NCI-H2029 (cell line): ENCODE data around the gene ACY1.

Experiments
- DNase-seq: peaks from one replicate; lab custom pipeline; 2025; lab: John Stamatoyannopoulos, UW

ACY1 gene

DNA sequence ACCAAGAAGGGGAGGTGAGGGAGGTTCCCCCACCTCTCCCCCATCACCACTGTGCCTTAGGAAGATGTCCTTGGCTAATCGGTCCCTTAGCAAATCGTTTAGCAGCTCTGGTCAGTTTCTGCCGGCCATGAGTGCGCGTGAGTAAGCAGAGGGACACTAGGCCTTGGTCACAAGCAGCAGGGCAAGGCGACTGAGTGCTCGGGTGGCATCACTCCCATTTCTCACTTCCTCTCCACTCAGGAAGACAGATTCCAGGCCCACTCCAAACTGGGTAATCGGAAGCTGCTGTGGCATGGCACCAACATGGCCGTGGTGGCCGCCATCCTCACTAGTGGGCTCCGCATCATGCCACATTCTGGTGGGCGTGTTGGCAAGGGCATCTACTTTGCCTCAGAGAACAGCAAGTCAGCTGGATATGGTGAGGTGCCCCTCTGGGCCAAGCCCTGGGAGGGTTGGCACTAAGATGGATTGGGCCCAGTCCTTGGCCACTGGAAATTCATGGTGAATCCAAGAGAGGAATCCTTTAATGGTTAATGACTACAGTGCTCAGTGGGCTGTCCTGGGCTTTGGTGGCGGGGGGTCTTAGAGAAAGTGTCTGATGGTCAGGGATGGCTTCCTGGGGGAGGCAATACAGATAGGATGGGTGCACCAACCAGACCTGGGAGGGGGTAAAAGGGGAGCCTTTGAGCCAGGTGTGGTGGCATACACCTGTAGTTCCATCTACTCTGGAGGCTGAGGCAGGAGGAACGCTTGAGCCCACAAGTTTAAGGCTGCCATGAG lies 37.2 kb upstream of the ACY1 start:
- DNase-seq: no peak

DNA sequence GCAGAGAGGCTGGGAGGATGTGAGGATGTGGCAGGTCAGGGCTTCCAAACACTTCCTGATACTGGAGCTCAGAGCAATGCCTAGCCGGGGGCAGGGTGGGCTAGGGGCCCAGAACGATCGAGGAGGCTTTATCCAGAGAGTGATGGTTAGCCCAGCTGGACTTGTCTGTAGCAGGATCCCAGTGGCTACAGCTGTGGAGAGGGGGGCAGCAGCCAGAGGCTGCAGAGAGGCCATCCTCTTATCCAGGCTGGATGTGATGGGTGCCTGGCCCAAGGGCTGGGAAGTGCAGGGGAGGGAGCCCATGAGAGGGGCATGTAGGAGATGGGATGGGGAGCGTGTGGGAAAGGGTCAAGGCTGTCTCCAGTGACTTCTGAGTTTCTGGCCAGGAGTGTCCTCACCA lies 36.5 kb upstream of the ACY1 start:
- no peak for DNase-seq

DNA sequence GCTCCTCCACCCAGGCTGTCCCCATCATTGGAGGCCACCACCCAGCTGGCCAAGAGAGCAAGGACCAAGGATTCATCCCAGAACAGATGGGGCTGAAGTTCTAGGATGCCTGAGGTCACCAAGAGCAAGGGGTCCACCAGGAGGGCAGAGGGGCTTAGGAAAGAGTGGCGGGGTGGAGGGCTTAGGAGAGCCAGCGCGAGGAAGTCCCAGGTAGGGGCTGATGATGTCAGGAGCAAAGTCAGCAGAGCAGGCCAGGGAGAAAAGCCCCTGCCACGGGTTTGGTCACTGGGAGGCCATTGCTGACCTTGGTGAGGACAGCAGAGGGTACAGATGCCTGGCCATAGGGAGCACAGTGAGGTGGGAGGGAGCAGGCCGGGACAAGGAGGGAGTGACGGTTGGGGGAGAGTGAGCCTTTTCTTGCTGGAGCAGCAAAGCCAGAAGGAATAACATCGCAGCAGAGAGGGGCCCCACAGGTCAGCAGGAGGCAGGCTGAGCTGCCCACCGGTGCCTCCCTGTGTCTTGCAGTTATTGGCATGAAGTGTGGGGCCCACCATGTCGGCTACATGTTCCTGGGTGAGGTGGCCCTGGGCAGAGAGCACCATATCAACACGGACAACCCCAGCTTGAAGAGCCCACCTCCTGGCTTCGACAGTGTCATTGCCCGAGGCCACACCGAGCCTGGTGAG lies 36.0 kb upstream of the ACY1 start:
- DNase-seq: no peak

DNA sequence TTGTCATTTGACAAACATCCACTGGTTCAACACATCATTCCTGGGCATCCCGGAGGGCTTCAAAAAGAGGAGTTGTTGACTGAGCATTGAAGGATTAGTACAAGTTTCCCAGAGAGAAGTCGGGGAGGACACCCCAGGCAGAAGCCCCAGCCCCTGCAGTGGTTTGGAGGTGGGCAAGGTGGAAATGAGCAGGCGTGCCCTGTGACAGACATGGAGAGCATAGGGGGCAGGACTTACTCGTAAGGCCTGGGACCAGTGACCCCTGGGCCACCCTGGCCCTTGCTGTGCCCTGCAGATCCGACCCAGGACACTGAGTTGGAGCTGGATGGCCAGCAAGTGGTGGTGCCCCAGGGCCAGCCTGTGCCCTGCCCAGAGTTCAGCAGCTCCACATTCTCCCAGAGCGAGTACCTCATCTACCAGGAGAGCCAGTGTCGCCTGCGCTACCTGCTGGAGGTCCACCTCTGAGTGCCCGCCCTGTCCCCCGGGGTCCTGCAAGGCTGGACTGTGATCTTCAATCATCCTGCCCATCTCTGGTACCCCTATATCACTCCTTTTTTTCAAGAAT lies 35.2 kb upstream of the ACY1 start:
- no peak for DNase-seq

DNA sequence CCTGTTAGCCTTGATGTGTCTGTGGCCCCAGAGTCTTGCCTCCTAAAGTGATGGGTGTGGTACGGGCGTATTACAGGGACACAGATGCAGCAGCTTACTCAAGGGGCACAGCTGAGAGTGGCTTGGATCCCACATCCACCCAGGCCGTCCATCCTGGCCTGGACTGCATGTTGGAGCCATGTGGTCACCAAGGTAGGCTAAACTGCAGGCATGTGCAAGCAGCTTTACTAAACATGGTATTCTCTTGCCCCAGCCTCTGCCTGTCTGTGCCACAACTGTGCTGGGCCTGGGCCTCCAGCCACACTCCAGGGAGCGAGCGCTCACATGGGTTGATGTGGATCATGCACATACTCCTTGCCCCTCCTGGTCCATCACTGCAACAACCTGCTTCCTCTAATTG lies 34.2 kb upstream of the ACY1 start:
- DNase-seq: no peak

DNA sequence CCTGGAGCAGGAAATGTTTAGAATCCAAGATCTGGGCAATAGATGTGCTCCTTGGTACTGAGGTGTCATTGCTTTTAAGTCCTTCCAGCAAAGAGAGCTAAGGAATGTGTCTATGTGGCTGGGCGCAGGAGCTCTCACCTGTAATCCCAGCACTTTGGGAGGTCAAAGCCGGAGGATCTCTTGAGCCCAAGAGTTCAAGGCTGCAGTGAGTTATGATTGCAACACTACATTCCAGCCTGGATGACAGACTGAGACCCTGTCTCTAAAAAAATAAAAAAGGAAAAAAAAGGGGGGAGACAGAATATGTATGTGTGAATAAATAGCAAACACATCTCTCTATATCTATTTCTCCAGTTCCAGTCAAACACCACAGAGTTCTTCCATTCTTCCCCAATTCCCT lies 32.4 kb upstream of the ACY1 start:
- no peak for DNase-seq

DNA sequence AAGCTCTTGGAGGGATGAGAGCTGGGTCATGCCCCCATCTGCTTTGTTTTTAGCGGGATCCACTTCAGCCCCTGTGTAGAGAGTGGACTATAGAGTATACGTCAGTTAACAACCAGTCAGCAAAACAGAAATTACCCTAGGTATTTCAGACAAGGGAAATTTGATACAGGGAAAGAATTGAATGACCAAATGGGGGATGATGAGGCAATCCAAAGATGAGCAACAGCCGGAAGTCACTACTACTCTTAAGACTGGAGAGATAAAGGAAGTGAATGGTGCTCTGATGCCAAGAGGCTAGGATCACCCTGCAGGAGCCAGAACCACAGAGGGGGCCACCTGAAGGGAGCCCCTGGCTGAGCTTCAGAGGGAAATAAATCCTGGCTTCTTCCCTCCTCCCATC lies 29.9 kb upstream of the ACY1 start:
- peak; percentile 57 for DNase-seq

DNA sequence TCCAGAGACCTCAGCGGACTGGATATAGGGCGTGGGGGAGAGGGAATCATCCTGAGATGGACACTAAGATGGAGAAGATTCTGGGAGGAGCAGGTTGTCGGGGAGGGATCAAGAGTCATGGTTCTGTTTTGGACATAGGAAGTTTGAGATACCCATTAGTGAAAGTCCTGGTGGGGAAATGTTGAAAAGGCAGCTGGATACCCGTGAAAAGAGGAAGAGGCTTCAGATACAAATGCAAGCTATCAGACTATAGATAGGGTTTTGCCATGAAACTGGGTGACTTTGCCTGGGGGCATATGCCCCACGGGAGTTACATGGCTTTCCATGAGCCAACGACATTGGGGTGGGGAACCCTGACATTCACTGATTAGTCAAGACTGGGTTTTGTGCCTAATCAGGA lies 29.2 kb upstream of the ACY1 start:
- no peak for DNase-seq

DNA sequence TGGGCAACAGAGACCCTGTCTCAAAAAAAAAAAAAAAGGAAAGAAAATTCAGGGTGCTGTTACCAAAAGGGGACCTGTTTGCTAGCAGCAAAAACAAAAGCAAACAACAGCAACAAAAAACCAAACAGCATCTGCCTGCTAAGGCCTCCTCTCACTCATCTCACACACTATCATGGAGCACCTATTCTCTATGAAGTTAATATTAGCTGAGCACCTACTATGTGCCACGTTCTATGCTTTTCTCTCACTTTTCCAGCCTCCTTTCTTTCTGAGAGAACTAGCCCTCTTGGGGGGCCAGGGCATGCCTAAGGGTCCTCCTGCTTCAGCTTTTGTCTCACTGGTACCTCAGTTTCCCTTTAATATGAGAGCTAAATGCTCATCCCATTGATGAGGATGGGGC lies 28.6 kb upstream of the ACY1 start:
- no peak for DNase-seq

DNA sequence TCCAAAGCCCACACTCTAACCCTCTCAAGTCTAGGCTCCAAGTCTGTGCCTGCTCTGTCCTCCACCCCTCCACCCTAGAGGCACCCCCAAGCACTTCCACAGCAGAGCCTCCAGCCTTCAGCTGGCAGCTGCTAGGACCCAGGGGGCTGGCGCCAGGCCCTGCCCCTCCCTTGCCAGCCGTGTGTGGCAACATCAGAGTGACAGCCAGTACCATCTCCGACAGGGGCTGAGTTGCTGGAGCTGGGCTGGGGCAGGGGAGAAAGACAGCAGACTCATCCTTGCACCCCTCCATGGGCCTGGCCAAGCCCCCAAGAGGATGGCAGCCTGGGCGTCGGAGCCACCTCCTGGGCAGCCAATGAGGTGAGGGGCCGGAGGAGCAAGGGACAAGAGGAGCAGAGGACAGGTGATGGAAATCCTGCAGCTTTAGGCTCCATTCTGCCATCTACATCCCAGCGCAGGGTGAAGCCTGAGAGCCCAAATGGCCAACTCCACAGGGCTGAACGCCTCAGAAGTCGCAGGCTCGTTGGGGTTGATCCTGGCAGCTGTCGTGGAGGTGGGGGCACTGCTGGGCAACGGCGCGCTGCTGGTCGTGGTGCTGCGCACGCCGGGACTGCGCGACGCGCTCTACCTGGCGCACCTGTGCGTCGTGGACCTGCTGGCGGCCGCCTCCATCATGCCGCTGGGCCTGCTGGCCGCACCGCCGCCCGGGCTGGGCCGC lies 28.0 kb upstream of the ACY1 start, which contains the start of gene GPR62:
Gene GPR62, plus strand, starts transcription at position 207 of the 718 bp plus-strand sequence. Its CDS starts 272 bp downstream, at position 479.
- no peak for DNase-seq

DNA sequence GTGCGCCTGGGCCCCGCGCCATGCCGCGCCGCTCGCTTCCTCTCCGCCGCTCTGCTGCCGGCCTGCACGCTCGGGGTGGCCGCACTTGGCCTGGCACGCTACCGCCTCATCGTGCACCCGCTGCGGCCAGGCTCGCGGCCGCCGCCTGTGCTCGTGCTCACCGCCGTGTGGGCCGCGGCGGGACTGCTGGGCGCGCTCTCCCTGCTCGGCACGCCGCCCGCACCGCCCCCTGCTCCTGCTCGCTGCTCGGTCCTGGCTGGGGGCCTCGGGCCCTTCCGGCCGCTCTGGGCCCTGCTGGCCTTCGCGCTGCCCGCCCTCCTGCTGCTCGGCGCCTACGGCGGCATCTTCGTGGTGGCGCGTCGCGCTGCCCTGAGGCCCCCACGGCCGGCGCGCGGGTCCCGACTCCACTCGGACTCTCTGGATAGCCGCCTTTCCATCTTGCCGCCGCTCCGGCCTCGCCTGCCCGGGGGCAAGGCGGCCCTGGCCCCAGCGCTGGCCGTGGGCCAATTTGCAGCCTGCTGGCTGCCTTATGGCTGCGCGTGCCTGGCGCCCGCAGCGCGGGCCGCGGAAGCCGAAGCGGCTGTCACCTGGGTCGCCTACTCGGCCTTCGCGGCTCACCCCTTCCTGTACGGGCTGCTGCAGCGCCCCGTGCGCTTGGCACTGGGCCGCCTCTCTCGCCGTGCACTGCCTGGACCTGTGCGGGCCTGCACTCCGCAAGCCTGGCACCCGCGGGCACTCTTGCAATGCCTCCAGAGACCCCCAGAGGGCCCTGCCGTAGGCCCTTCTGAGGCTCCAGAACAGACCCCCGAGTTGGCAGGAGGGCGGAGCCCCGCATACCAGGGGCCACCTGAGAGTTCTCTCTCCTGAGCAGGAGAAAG lies 27.2 kb upstream of the ACY1 start:
- DNase-seq: no peak

DNA sequence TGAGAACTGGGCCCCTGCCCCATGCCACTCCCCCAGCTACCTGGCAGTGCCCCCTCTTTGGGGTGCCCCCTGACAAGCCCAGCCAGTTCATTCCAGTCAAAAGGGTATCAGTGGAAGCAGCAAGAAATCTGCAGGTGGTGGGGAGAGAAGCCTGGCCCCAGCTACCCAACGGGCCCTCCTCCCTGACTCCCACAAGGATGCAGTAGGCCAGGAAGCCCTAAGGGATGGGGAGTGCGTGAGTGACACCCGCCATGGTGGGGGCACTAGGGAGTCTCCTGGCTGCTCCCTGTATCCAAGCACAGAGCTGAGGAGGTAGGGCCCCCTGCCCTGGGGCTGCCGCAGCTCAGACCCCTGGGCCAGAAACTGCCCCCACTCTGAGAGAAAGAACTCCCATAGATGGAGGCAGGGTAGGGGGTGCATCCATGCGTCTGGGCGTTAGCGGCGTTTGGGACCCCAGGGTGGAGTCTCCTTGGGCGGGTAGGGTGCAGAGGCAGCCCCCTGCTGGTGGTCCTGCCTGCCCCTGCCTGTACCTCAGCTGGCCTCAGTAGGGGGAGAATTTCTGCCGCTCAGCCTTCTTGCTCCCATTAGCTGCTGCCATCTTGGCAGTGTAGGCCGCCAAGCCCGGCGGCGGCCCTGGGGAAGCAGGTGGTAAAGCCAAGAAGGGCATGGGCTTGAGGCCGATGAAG lies 25.7 kb upstream of the ACY1 start:
- no peak for DNase-seq

DNA sequence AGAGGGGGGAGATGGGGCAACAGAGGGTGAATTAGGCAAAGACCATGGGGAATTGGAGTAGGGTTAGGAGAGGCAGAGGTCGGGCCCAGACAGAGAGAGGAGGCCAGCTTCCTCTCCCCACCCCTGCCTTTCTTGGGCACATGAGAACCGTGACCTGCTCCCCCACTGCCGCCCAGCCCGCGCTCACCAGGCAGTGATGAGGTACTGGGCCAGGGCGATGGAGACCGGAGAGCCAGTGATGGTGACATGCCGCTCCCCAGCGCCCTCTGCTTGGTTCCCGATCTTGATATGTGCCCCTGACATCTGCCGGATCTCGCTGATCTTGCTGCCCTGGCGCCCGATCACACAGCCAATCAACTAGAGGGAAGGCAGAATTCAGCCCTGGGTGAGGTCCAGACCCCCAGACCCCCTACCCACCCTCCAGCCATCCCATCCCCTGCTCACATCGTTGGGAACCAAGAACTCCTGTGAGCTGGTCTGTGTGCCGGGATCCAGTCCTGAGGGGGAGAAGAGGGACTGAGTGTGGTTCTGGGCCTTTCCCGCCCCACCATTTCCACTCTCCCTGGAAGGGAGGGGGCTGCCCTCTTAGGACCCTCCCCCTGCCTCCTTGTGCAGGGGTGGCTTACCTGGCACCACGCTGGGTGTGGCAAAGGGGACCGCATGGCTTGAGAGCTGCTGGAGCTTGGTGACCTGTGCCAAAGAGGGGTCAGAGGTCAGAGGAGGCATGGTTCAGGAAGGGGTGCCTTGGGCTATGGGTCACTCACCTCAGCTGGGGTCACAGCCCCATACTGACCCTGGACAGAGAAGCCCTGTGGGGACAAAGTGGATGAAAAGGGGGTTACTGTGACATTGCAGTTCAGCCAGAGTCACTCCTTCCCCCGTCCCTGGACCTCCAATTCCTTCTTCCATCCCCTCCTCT lies 24.5 kb upstream of the ACY1 start:
- DNase-seq: no peak

DNA sequence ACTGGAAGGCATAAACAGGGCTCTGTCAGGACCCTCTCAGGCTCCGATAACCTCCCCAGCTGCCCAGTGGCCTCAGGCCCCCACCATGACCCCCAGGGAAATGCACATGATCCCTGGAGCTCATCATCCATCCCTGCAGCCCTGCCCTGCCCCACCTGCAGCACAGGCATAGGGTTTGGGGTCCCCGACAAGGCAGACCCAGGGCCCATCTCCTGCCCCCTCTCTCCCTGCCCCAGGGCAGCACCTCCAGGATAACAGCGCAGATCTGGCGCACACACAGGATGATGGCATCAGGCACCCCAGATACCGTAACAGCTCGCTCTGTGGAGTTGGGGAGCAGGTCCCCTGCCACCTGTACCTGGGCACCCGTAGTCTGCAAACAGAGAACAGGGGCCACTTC lies 23.7 kb upstream of the ACY1 start:
- no peak for DNase-seq

DNA sequence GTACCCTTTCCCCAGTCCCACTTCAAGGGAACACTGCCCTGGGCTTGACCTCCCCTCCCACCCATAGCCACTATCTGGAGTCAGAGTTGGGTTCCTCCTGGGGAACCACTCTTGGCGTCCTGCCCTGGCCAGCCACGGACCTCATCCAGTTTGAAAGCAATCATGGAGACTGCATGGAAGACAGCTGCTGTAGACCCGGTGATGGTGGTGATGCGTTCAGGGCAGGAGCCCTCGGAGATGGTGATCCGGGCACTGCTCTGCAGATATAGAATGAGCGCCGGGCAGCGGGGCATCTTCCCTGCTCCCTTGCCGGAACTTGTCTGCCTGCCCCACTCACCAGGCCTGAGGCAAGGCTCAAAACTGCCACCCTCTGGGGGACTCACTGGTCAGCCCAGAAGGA lies 22.9 kb upstream of the ACY1 start:
- DNase-seq: no peak

DNA sequence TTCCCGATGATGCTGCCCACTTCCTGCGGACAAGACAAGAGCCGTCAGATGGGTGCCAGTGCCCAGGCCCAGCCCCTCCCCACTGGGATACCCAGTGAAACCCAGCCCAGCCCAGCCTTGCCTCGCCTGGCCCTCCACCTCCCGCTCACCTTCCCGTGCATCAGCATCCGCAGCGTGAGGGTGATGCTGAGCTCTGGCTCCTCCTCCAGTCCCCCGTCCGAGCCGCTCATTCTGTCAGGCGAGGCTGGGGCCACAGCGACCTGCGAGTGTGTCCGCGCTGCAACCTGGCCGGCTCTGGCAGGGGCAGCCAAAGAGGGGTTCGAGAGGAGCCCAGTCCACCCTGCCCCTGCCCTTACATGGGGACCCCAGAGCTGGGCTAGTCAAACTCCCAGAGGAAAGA lies 22.3 kb upstream of the ACY1 start:
- DNase-seq: no peak

DNA sequence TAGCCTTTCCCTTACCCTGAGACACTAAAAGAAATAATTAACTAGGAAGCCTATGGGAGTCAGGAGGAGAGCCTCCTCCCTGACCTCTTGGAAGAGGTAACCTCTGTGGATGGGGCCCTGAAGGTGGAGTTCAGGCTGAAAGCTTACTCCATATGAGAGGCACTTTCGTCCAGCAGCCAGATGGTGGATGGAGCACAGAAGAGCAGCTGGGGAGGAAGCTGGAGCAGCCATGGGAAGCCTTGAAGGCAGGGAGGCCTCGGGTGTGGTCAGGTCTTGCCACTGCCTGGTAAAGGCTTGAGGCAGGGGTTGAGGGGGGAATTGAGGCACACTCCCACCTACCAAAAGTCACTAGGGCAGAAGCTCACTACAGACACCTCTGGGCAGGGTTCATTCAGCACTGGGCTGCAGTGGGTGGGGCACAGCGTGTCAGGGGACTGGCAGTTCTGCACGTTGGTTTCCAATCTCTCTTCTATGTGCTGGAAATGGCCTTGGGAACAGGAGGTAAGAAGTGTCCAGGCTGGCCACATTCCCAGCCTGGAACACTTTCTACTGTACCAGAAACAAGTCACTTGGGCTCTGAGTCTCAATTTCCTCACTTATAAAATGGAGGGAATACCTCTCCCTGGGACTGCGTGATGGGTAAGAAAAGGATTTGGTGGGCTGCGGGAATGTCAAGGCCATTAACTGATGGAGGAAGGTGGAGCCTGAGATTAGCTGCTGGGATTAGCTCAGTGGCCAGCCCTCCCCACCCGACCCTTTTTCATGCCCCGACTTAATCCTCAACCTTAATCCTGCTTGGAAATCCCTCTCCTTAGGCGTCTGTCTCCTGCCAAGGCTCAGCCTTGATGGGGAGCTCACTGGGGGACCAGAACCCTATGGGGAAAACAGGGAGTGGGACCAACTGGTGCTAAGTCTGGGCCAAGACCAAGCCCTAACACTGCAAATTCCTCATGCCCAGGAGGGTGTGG lies 21.4 kb upstream of the ACY1 start:
- no peak for DNase-seq

DNA sequence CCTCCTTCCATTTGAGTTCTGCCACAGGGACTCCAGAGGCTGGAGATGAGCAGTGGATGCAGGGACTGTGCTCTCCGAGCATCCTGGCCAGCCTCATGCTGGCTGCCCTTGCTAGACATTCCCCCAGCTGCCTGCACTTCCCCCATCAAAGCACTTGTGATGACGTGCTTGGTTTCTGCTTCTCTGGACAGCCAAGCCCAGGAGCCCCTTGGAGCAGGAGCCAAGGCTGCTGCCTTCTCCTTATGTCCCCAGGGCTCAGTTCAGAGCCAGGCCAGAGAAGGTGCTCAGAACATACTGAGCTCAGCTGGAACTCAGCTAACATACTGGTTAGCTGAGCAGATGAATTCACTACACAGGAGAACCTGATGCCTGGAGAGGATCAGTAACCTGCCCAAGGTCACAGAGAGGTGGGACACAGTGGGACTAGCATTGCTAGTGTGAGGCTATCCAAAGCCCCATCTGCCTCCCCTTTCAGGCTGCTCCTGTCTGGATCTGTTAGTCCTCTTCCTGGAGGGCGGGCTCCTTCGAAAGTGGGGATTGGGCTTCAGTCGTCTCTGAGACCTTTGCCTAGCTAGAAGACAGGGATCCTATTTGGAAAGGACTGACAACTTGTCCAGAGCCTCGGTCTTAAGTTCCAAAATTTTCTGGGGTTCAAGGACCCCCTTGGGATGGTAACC lies 20.3 kb upstream of the ACY1 start:
- no peak for DNase-seq
